ENCODE results near the gene CAPN5. TPM values are rescaled to one million over a fixed set of nuclear protein-coding genes. Genes with fewer than 3 reads are reported as not detected.

The CAPN5 gene
- total RNA-seq, 1 donor from 2014 or later = 7.4 TPM

DNA sequence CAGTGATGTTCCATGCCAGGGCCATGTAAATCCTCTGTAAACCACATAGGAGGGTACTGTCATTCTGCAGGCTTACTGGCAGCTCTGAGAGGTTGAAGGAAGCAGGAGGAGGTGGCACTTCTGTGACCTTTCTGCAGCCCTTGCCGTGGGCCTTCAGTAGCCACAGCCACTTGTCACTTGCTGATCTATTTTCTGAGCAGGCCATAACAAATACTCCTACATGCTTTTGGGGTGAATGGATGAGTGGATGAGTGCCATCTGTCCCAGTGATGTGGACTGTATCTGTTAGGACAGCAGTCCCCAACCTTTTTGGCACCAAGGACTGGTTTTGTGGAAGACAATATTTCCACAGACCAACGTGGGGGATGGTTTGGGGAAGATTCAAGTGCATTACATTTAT, 22.4 kb upstream of the CAPN5 start:
- H3K27me3 ChIP-seq = peaks cover 44% of the 10 kb centered on the region
- H3K4me3 Mint-ChIP-seq = no peak overlapping the region

DNA sequence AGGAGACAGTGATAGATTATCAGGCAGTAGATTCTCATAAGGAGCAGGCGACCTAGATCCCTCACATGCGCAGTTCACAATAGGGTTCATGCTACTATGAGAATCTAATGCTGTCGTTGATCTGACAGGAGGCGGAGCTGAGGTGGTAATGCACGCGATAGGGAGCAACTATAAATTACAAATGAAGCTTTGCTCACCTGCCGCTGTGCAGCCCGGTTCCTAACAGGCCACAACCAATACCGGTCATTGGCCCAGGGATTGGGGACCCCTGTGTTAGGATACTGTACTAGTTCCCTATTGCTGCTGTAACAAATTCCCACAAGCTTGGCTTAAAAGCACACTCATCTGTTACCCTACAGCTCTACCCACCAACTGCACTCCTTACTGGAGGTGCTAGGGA, 21.9 kb upstream of the CAPN5 start:
- Histone ChIP-seq H2AFZ (replicated peaks) (no peak overlapping the region), H4K20me1 (ENCODE audit: low read depth) (peaks cover 6% of the 10 kb centered on the region), H3F3A (ENCODE audit: low read depth) (peaks cover 13% of the 10 kb centered on the region), H3K9me3 (ENCODE audit: low read depth) (no peaks in the 10 kb centered on the region), H3K79me2 (ENCODE audit: low read depth) (no peaks in the 10 kb centered on the region), H3K9ac (no peak overlapping the region), H3K27me3 (peaks cover 38% of the 10 kb centered on the region), H3K4me1 (no peaks in the 10 kb centered on the region), H3K4me2 (no peak overlapping the region), H3K36me3 (no peaks in the 10 kb centered on the region), H3K27ac (no peak overlapping the region), H3K4me3 (no peak overlapping the region)
- Mint-ChIP-seq H3K4me1 (peaks cover 8% of the 10 kb centered on the region), H3K4me3 (no peak overlapping the region), H3K27ac (no peak overlapping the region), H3K9me3 (peaks cover 8% of the 10 kb centered on the region), H3K36me3 (no peaks in the 10 kb centered on the region), H3K27me3 (ENCODE audit: insufficient read depth, low read depth) (peaks cover 21% of the 10 kb centered on the region)
- no peak for TF ChIP-seq EZH2 (IDR thresholded peaks at IDR 0.05)
- TF ChIP-seq, protein P1, sequence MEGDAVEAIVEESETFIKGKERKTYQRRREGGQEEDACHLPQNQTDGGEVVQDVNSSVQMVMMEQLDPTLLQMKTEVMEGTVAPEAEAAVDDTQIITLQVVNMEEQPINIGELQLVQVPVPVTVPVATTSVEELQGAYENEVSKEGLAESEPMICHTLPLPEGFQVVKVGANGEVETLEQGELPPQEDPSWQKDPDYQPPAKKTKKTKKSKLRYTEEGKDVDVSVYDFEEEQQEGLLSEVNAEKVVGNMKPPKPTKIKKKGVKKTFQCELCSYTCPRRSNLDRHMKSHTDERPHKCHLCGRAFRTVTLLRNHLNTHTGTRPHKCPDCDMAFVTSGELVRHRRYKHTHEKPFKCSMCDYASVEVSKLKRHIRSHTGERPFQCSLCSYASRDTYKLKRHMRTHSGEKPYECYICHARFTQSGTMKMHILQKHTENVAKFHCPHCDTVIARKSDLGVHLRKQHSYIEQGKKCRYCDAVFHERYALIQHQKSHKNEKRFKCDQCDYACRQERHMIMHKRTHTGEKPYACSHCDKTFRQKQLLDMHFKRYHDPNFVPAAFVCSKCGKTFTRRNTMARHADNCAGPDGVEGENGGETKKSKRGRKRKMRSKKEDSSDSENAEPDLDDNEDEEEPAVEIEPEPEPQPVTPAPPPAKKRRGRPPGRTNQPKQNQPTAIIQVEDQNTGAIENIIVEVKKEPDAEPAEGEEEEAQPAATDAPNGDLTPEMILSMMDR (IDR thresholded peaks at IDR 0.05) = no peak
- TF ChIP-seq EZH2phosphoT487 (IDR thresholded peaks at IDR 0.05) = no peak
- DNase-seq (ENCODE audit: low spot score) = no peak

More for the DNA sequence above, 22.4 kb upstream of the CAPN5 start:
- DNase-seq (ENCODE audit: low spot score) = no peak
- Mint-ChIP-seq H3K27ac (no peak overlapping the region), H3K36me3 (no peaks in the 10 kb centered on the region), H3K4me1 (peaks cover 8% of the 10 kb centered on the region), H3K9me3 (peaks cover 8% of the 10 kb centered on the region), H3K27me3 (ENCODE audit: insufficient read depth, low read depth) (peaks cover 21% of the 10 kb centered on the region)
- Histone ChIP-seq H2AFZ (replicated peaks) (no peak overlapping the region), H3K79me2 (ENCODE audit: low read depth) (no peaks in the 10 kb centered on the region), H3K4me2 (no peak overlapping the region), H3K36me3 (no peaks in the 10 kb centered on the region), H3K27ac (no peak overlapping the region), H3F3A (ENCODE audit: low read depth) (peaks cover 13% of the 10 kb centered on the region), H3K4me3 (no peak overlapping the region), H4K20me1 (ENCODE audit: low read depth) (peaks cover 6% of the 10 kb centered on the region), H3K9me3 (ENCODE audit: low read depth) (no peaks in the 10 kb centered on the region), H3K9ac (no peak overlapping the region), H3K4me1 (no peaks in the 10 kb centered on the region)
- TF ChIP-seq EZH2 (IDR thresholded peaks at IDR 0.05) (no peak), EZH2phosphoT487 (IDR thresholded peaks at IDR 0.05) (no peak)
- TF ChIP-seq, protein P1 (IDR thresholded peaks at IDR 0.05) = no peak

DNA sequence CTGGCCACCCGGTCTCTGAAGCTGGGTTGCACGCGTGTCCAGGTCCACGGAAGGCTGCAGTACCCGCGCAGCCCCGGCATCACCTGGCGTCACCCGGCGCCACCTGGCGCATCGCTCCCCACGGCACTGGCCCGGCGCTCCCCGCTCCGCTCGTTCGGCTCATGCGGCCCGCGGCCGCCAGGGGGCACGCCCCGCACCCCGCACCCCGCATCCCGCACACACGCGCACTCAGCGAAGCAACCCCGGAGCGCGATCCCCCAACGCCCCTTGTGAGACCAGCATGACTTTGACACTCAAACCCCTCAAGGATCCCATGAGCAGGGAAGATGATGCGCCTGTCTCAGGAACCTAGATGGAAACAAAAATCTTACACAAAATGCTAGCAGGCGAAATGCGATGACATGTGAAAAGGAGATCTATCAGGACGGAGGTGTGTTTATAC, 20.7 kb upstream of the CAPN5 start:
- no peak overlapping the region for H3K9ac ChIP-seq
- H3K27me3 Mint-ChIP-seq (ENCODE audit: insufficient read depth, low read depth) = peaks cover 17% of the 10 kb centered on the region
- H3K79me2 ChIP-seq (ENCODE audit: low read depth) = no peaks in the 10 kb centered on the region
- peak; percentile 68 for TF ChIP-seq EZH2 (IDR thresholded peaks at IDR 0.05)
- TF ChIP-seq, protein P1 (IDR thresholded peaks at IDR 0.05) = peak; percentile 93
- peak; percentile 54 for TF ChIP-seq EZH2phosphoT487 (IDR thresholded peaks at IDR 0.05)
- H2AFZ ChIP-seq (replicated peaks) = no peak overlapping the region
- H4K20me1 ChIP-seq (ENCODE audit: low read depth) = peaks cover 6% of the 10 kb centered on the region
- peak overlapping the region; percentile 72 for H3K4me2 ChIP-seq
- peak overlapping the region; percentile 1 for H3K4me3 Mint-ChIP-seq
- no peaks in the 10 kb centered on the region for H3K36me3 ChIP-seq
- no peaks in the 10 kb centered on the region for H3K36me3 Mint-ChIP-seq
- peak overlapping the region; percentile 25 for H3K4me3 ChIP-seq
- no peak overlapping the region for H3K27ac ChIP-seq
- H3K4me1 Mint-ChIP-seq = peaks cover 6% of the 10 kb centered on the region
- DNase-seq (ENCODE audit: low spot score) = peak; percentile 76
- peaks cover 4% of the 10 kb centered on the region for H3K9me3 Mint-ChIP-seq
- no peaks in the 10 kb centered on the region for H3K4me1 ChIP-seq
- peaks cover 13% of the 10 kb centered on the region for H3F3A ChIP-seq (ENCODE audit: low read depth)
- no peaks in the 10 kb centered on the region for H3K9me3 ChIP-seq (ENCODE audit: low read depth)
- H3K27me3 ChIP-seq = peaks cover 26% of the 10 kb centered on the region
- H3K27ac Mint-ChIP-seq = no peak overlapping the region

Measured in neural progenitor cell (in vitro differentiated cells).